GM21528 (cell line): ENCODE results near the gene MINDY2.
"Not testable (repeated sequence)": the region's sequence is repeated elsewhere in the genome, so short reads cannot be mapped to it uniquely, and the experiment has no call there.

Source experiments
- ATAC-seq: cut with Tn5 transposase; IDR thresholded peaks from one replicate; pipeline ENCODE4 v1.9.1; 2021; ENCODE audit warnings: mild to moderate bottlenecking, moderate library complexity; ENCODE audit not compliant: unreplicated experiment, low FRiP score

MINDY2 gene

DNA sequence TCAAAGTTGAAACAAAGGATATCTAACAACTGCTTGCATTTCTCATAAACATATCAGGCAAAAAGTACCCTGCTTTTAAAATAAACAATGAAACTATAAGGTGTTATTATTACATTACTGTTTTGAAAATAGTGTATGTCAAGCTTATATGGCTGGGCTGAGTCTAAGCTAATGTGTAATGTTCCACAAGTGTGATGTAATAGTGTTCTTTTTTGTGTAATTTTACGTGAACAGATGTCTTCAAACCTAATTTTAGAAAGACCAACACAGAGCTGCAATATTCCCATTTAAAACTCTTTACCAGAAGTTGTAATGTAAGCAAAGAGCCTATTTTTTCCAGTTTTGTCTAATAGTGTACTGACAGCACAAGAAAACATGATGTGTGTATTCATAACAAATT, 34.0 kb downstream of the MINDY2 start:
- no peak for ATAC-seq

DNA sequence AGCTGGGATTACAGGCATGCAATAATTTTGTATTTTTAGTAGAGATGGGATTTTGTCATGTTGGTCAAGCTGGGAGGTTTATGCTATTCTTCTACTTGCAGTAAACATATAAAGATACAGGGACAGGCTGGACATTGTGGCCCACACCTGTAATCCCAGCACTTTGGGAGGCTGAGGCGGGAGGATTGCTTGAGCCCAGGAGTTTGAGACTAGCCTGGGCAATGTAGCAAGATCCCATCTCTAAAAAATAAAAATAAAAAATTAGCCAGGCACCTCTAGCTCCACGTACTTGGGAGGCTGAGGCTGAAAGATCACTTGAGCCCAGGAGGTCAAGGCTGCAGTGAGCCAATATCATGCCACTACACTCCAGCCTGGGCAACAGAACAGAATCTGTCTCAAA, 52.2 kb downstream of the MINDY2 start:
- ATAC-seq, result not testable (repeated sequence)

DNA sequence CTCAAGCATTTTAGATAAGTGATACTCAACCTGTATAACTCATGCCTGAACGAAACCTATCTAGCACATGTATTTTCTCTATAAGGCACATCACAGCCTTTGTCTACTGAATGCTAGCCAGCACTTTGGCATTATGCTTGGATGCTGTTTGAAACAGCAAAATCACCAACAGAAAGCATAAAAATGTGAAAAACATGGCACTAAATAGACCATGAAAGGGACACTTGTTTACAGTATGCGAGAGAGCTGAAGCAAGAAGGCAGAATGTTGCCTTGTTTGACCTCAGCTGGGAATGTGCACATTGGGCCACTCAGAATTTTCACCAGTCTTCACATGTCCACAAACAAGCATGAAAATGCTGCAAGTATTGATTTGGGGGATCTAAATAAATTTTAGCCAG, 59.5 kb downstream of the MINDY2 start:
- no peak for ATAC-seq

DNA sequence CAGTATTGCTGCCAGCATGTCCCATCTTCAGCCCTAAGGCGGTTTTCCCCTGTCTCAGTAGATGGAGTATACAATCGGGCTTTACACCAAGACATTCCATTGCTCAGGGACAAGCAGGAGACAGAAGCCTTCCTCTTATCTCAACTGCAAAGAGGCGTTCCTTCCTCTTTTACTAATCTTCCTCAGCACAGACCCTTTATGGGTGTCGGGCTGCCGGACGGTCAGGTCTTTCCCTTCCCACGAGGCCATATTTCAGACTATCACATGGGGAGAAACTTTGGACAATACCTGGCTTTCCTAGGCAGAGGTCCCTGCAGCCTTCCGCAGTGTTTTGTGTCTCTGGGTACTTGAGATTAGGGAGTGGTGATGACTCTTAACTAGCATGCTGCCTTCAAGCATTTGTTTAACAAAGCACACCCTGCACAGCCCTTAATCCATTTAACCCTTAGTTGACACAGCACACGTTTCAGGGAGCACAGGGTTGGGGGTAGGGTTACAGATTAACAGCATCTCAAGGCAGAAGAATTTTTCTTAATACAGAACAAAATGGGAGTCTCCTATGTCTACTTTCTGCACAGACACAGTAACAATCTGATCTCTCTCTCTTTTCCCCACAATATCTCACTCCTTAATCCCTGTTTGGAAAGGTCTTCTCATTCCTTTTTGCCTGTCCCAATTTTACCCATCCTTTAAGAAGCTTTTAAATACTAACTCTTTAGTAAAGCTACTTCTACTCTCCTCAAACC, 62.8 kb downstream of the MINDY2 start:
- not testable (repeated sequence) for ATAC-seq

DNA sequence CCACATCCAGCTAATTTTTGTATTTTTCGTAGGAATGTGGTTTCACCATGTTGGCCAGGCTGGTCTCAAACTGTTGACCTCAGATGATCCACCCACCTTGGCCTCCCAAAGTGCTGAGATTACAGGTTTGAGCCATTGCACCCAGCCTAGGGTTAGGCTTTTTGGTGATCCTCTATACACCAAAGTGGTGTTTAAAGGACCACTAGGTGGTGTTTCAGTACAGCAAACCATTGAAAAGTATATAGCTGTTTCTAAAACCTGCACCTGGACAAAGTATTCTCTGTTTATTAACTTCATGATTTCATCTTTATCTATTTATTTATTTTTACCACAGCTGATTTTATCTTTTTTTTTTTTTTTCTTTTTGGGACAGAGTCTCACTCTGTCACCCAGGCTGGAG, 68.4 kb downstream of the MINDY2 start:
- ATAC-seq, result no peak

DNA sequence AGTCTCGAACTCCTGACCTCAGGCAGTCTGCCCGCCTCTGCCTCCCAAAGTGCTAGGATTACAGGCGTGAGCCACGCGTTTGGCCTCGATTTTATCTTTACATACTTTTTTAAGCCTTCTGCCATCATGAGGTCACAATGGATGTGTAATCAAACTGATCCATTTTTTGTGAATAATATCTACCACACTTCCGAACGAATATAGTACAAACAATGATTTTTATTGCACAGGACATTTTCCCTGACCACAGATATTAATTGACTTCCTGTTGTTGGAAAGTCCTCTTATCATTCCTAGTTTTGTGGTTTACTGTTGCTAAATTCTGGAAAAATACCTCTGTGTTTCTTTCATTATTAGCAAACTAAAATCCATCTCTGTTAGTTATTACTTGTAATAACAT, 68.9 kb downstream of the MINDY2 start:
- no peak for ATAC-seq

DNA sequence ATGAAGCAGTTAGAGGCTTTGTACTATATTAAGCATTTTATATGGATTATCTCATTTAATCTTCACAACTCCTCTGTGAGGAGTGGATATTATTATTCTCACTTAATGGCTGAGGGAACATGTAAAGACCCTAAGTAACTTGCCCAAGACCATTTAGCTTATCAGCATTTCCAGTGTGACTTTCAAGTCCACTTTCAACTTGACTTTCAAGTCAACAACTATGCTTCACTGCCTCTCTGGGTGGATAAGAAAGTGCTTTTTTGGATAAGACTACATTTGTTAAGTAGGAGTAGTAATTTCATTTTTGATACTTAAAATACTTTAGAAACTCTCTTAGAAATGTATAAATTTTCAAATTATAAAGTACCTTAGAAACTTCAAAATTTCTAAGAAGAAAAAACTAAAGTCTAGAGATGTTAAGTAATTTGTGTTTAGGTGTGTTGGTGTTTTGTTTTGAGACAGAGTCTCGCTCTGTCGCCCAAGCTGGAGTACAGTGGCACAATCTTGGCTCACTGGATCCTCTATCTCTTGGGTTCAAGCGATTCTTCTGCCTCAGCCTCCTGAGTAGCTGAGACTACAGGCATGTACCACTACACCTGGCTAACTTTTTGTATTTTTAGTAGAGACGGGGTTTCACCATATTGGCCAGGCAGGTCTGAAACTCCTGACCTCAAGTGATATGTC, 71.8 kb downstream of the MINDY2 start:
- ATAC-seq, result no peak

DNA sequence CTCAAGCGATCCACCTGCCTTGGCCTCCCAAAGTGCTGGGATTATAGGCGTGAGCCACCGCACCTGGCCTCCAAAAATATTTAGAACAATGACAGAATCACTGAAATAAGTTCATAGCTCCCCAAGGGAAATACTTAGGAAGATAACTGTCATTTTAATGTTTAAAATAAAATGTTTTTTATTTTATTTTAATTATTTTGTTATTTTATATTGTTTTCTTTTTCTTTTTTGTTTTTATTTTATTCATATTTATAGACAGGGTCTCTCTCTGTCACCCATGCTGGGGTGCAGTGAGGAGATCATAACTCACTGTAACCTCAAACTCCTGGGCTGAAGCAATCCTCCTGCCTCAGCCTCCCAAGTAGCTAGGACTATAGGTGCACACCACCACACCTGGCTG, 80.1 kb downstream of the MINDY2 start:
- ATAC-seq, result not testable (repeated sequence)

DNA sequence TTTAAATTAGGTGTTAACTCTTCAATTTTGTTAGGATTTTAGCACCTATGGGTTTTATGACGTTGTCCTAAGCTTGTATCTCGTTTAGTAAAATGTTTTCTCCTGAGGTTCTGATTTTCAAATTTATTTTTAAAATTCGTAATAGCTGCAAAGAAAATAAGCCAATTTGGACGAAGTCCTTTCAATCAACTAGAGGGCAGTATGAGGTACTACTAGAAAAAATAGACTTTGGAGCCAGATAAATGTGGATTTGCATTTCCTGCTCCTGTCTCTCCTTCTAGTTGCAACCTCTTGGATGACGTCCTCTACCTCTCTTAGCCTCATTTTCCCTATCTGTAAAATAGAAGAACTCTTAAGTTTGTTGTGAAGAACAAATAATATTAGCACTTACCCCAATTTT, 81.2 kb downstream of the MINDY2 start:
- no peak for ATAC-seq

DNA sequence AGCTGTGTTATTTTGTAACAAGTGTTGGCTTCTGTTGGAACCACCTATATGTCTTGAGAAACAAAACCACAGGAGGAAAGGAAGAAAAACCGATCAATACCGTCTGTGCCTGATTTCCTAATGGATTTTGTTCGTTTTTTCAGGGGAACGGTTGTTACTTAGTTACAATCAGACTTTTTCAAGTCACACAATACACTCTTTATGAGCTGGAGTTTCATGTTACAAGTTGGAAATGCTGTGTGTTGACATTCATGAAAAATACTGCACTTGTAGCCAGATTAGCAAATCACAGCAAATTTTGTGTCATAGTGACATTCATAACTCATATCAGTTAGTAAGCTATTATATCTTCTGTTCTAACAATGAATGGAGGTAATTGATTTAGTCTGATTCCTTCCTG, 83.5 kb downstream of the MINDY2 start:
- no peak for ATAC-seq

DNA sequence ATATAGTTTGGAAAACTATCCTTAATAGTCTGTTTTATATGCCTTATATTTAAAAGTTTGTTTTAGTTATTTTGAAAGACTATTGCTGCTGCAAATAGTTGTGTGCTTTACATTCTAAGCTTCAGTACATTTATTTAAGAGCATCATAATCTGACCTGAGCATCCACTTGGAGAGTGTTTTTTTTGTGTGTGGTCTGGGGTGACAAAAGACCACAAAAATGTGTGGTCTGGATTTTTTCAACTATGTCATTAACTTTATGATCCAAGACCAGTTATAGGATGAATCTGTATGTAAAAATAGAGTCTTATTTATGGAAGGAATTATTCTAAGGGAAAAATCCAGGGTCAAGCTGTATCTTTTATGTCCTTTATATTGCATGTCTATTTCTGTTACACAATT, 85.0 kb downstream of the MINDY2 start:
- ATAC-seq, result no peak

DNA sequence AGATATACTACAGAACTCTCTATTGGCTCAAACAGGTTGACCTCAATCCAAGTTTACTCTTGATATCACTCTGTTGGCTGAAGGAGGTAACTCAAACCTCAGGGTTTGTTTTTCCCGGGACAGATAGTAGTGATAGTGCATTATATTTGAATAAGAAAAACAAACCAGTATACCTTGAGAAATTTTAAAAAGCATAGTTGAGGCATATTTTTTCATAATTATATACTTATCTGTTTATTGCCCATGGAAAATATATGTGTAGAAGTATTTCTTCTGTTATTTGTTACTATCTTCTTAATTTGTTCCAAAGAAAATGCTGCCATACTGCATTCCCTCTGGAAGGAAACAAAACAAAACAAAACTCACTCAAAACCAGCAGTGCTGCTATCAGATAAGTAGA, 85.5 kb downstream of the MINDY2 start:
- ATAC-seq, result not testable (repeated sequence)

DNA sequence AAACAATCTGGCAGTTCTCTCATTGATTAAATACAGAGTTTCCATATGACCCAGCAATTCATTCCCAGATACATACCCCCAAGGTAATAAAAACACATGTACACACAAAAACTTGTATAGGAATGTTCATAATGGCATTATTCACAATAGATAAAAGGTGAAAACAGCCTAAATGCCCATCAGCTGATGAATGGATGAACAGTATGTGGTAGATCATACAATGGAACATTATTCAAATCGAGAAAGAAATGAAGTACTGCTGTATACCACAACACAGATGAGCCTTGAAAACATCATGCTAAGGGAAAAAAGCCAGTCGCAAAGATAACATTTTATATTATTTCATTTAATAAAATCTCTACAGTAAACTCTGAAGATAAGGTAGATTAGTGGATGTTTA, 91.2 kb downstream of the MINDY2 start:
- ATAC-seq, result no peak

DNA sequence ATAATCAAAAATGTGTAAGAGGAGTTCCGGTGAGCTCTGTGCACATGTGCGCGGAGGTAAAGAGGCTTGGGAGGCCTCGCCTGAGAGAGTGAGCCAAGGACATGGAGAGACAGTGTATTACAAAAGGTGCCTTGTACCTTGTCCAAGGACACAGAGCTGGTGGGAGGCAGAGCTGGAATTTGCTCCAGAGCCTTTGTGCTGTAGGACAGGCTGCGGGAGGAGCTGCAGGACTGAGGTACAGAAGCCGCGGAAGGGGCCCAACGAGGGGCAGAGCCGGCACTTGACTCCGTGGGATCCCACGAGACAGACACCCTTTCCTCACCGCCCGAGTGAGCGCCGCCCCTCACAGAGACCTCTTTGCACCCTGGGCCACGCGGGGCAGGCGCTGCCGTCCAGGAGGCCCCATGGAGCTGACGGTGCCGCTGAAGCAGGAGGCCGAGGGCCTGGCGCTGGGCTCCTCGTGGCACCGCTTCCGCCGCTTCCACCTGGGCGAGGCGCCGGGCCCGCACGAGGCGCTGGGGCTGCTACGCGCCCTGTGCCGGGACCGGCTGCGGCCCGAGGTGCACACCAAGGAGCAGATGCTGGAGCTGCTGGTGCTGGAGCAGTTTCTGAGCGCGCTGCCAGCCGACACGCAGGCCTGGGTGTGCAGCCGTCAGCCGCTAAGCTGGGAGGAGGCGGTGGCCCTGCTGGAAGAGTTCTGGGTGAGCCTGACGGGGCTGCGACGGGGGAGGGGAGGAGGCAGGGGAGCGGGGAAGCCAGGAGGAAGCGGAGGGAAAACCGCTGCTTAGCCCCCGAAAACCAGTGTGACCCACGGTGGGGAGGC, 93.7 kb downstream of the MINDY2 start:
- ATAC-seq, result no peak

DNA sequence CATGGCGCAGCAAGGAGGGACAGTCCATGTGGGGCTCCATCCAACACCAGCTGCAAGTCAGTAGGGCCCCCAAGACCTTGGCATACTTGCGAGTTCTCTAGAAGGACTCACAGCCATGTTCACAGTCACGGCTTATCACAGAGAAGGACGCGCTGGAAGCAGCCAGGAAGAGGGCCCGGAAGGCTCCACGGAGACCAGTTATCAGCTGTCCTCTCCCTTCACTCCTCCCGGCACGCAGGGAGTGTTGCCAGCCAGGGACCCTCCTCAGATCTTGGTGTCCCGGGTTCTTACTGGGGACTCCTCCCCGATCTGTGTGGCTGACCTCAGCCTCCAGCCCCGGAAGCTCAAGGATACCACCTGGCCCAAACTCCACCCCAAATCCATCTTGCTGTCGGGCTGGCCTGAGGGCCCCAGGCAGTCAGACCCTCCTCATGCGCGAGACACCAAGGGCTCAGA, 94.4 kb downstream of the MINDY2 start:
- ATAC-seq, result no peak

DNA sequence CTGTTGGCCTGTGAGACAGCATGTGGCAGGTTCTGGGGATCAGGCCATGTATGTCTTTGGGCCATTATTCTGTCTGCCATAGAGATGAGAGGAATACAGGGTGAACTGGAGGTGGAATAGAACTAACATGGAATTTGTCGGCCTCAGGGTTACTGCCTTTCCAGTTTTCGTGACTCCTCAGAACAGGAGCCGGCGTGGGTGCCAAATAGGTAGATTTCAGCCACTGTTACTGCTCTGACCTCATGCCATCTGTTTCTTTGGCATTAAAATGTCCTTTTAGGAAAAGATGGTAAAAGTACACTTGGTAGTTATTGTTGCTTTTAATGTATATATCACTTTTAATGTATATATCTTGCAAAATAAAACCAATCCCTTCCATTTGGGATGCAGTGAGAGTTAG, 96.8 kb downstream of the MINDY2 start:
- no peak for ATAC-seq

DNA sequence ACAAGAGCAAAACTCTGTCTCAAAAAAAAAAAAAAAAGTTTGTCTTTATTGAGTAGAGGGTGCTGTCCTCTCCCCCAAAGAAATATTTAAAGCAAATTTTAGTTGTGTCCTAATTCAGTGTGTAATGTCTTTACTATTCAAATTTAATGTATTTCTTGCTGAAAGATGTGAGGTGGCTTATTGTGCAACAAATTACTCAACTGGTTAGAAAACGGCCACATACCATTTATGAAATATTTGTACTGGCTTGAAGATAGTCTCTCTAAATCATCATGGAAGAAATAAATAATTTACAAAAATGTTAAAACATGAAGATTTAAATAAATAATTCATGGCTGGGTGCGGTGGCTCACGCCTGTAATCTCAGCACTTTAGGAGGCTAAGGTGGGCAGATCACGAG, 99.3 kb downstream of the MINDY2 start:
- ATAC-seq, result no peak

DNA sequence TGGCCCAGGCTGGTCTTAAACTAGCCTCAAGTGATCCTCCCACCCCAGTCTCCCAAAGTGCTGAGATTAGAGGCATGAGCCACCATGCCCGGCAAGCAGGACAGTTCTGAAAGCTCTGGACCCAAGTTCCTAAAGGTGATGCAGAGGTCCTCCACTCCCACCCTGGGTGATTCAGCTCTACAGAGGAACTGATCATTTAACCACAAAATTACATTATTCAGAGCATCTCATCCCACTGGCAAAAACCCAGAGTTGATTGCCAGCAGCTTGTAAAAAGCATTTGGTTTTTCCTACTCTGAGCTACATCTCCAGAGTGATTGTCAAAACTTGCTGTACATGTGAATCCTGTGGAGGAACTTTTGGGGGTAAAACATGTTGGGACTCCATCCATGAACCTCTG, 102.2 kb downstream of the MINDY2 start:
- no peak for ATAC-seq

DNA sequence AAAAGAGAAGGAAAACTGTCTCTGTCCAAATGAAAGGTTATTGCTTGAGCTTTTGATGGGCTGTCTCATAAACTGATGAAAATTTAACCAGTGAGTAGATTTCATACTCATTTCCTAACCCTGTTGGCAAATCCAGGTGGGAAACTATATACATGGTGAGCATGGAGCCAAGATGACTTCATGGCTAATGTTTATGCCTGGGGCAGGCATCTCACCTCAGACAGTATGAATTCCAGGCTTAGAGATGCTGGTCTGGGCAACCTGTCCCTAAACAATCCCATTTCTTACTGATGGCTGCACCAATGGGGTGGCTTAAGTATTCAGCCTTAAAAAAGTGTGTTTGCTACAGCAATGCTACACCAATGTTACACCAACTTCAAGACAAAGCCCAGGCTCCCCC, 104.2 kb downstream of the MINDY2 start:
- ATAC-seq, result no peak

DNA sequence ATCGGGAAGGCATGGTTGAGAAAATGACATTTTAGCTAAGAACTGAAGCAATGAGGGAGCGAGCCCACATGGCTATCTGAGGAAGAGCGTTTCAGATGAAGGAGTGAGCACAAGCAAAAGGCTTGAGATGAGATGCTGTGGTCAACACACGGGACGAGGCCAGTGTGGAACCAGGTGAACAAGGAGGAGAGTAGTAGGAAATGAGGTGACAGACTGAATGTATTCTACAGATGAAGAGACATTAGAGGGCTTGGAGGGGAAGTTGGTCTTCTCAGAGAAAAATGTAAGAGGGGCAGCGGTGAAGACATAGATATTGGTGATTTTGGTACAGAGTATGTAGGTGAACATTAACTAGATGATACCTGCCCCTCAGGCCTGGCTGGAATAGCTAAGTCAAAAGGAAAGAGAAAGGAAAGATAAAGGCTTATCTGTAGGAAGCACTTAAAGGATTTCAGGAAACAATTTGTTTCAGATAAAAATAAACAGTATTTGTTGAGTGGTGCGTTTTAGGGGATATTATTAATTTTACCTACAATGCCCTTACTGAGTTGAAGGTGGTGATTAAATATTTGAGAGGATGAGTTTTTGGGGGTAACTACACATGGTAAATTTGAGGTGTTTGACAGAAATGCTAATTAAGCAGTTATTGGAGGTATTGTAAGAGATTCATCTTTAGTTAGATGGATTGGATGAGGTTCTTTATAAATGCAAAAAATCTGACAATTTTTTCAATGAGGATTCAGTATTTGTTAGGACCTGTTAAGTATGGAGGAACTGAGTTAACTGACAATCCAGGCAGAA, 105.4 kb downstream of the MINDY2 start:
- ATAC-seq, result no peak
